Smooth muscle cell (in vitro differentiated cells): ENCODE measurements around the gene PAQR7. TPM values are rescaled to one million over a fixed set of nuclear protein-coding genes. Genes with fewer than 3 reads are reported as not detected.

Source experiments
- DNase-seq: peaks from one replicate; lab custom pipeline; 2025; ENCODE audit not compliant: unreplicated experiment; lab: John Stamatoyannopoulos, UW
- H2AFZ ChIP-seq: fragments of 200-600 bp; sonication (generic); 2 replicates; pipeline ENCODE4 v1.6.0; 2016; ENCODE audit warnings: antibody characterized with exemption, low read depth, mild to moderate bottlenecking
- H3F3A ChIP-seq: fragments of 200-600 bp; sonication (generic); 2 replicates; pipeline ENCODE4 v1.6.0; 2017; ENCODE audit warnings: antibody characterized with exemption, low read depth
- H3K27ac ChIP-seq: fragments of 200-600 bp; sonication (generic); 2 replicates; pipeline ENCODE4 v1.5.1; 2016; ENCODE audit warnings: low read depth, mild to moderate bottlenecking
- H3K27me3 ChIP-seq: fragments of 200-600 bp; sonication (generic); 2 replicates; pipeline ENCODE4 v1.6.1; 2016; ENCODE audit warnings: low read depth, mild to moderate bottlenecking
- H3K36me3 ChIP-seq: fragments of 200-600 bp; sonication (generic); 2 replicates; pipeline ENCODE4 v1.5.1; 2016; ENCODE audit warnings: low read depth
- H3K4me1 ChIP-seq: fragments of 200-600 bp; sonication (generic); 2 replicates; pipeline ENCODE4 v1.5.1; 2016; ENCODE audit warnings: low read depth
- H3K4me2 ChIP-seq: fragments of 200-600 bp; sonication (generic); 2 replicates; pipeline ENCODE4 v1.6.0; 2016; ENCODE audit warnings: mild to moderate bottlenecking
- H3K4me3 ChIP-seq: fragments of 200-600 bp; sonication (generic); 2 replicates; pipeline ENCODE4 v1.5.1; 2016; ENCODE audit warnings: mild to moderate bottlenecking
- H3K79me2 ChIP-seq: fragments of 200-600 bp; sonication (generic); 2 replicates; pipeline ENCODE4 v1.6.0; 2016; ENCODE audit warnings: low read depth, mild to moderate bottlenecking
- H3K9ac ChIP-seq: fragments of 200-600 bp; sonication (generic); 2 replicates; pipeline ENCODE4 v1.6.0; 2016; ENCODE audit warnings: low read depth
- H3K9me3 ChIP-seq: fragments of 200-600 bp; sonication (generic); replicated peaks from 2 replicates; pipeline ENCODE4 v1.5.1; 2016; ENCODE audit warnings: low read depth
- H4K20me1 ChIP-seq: fragments of 200-600 bp; sonication (generic); 2 replicates; pipeline ENCODE4 v1.6.0; 2016; ENCODE audit warnings: low read depth
- WGBS: methylation state at CpG from one replicate; pipeline ENCODE4 v1.1.7; 2016; ENCODE audit warnings: low lambda C conversion rate; 5-methylcytosine and 5-hydroxymethylcytosine counted together
- polyA plus RNA-seq: library from polyadenylated mRNA; unstranded; fragments of >200 nt; fragmentation: Nextera tagmentation; extraction: Ambion mirVana; gene quantifications from 2 replicates; pipeline ENCODE4 v1.2.1, GENCODE V29; 2016
- total RNA-seq: library from RNA; depleted of rRNA; stranded (reverse); fragments of >200 nt; gene quantifications from 2 replicates; pipeline ENCODE4 v1.2.3, GENCODE V29; 2014
- TF ChIP-seq, protein P1 (sequence below): fragments of 200-600 bp; sonication (generic); IDR thresholded peaks from 2 replicates; pipeline ENCODE4 v1.5.1; 2017; ENCODE audit warnings: borderline replicate concordance, mild to moderate bottlenecking, antibody characterized with exemption; ENCODE audit not compliant: insufficient read depth, poor library complexity, severe bottlenecking

Gene PAQR7
- total and polyA plus RNA-seq, 2 experiments from 2014 or later: 2.9 to 10.0 TPM

DNA sequence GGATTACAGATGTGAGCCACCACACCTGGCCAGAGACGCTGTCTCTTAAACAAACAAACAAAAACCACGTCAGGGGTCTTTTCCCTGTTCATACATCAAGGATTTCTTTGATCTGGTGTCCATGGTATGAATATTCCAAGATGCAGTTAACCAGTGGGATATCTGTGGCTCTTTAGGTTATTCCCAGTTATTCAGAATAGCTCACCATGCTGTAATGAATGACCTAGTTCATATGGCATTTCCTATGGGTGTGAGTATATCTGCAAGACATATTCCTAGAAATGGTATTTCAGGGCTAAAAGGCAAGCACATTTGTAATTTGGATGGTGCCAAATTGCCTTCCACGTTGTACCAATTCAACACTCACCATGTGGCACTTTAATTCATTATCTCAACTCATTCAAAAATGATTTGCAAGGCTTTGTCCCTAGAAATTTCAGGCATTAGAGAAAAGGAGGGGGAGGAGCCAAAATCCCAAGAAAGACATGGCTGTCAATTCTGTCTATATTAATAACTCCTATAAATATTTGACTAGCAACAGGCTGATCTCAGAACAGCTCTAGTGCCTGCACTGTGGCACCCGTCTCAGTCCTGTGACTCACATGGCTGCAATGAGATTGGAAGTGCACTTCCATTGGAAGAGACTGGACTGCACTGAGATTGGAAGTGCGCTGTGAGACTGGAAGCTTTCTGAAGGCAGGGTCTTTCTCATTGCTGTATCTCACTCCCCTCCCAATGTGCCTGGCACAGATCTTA is 36.7 kb upstream of the PAQR7 start:
- Histone ChIP-seq H3K79me2 (no peaks in the 10 kb centered on the region), H3K36me3 (no peaks in the 10 kb centered on the region), H3K9ac (no peak overlapping the region), H3K9me3 (no peaks in the 10 kb centered on the region), H3K4me3 (no peak overlapping the region), H3K4me1 (no peaks in the 10 kb centered on the region), H3K4me2 (peak overlapping the region; percentile 20), H3K27ac (peak overlapping the region; percentile 22), H3K27me3 (no peaks in the 10 kb centered on the region), H4K20me1 (no peaks in the 10 kb centered on the region), H2AFZ (no peak overlapping the region), H3F3A (peaks cover 4% of the 10 kb centered on the region)
- TF ChIP-seq, protein P1, sequence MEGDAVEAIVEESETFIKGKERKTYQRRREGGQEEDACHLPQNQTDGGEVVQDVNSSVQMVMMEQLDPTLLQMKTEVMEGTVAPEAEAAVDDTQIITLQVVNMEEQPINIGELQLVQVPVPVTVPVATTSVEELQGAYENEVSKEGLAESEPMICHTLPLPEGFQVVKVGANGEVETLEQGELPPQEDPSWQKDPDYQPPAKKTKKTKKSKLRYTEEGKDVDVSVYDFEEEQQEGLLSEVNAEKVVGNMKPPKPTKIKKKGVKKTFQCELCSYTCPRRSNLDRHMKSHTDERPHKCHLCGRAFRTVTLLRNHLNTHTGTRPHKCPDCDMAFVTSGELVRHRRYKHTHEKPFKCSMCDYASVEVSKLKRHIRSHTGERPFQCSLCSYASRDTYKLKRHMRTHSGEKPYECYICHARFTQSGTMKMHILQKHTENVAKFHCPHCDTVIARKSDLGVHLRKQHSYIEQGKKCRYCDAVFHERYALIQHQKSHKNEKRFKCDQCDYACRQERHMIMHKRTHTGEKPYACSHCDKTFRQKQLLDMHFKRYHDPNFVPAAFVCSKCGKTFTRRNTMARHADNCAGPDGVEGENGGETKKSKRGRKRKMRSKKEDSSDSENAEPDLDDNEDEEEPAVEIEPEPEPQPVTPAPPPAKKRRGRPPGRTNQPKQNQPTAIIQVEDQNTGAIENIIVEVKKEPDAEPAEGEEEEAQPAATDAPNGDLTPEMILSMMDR: no peak
- 60% methylated on average over 5 of the region's 5 CpGs for WGBS
- no peak for DNase-seq

DNA sequence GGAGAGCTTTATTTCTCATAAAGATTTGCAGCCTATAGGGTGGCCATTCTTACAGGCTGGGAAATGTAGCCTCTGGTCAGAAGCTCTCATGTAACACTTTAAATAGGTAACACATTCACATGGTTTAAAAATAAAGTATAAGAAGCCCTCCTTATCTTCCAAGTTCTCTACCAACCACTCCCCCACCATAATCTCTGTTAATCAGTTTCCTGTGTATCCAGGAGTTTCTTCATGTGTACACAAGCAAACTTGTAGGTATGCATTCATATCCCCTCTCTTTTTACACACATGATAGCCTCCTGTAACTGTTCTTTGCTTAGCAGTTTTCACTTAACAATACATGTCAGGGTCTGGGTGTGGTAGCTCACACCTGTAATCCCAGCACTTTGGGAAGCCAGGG is 35.7 kb upstream of the PAQR7 start:
- no peaks in the 10 kb centered on the region for H3K27me3 ChIP-seq
- H3K4me2 ChIP-seq: no peak overlapping the region
- no peaks in the 10 kb centered on the region for H3K79me2 ChIP-seq
- H2AFZ ChIP-seq: no peak overlapping the region
- H3K36me3 ChIP-seq: no peaks in the 10 kb centered on the region
- H3K4me1 ChIP-seq: no peaks in the 10 kb centered on the region
- DNase-seq: no peak
- no peak overlapping the region for H3K4me3 ChIP-seq
- H4K20me1 ChIP-seq: no peaks in the 10 kb centered on the region
- TF ChIP-seq, protein P1: no peak
- peaks cover 10% of the 10 kb centered on the region for H3F3A ChIP-seq
- no peak overlapping the region for H3K27ac ChIP-seq
- H3K9ac ChIP-seq: no peak overlapping the region
- H3K9me3 ChIP-seq: no peaks in the 10 kb centered on the region

- H2AFZ ChIP-seq: no peak overlapping the region
- WGBS: 83% methylated on average over 10 of the region's 10 CpGs
Observed at GRCh38 chr1:25909040-25909439, 33.5 kb upstream of the PAQR7 start.

More at GRCh38 chr1:25909040-25909439, 33.5 kb upstream of the PAQR7 start:
- H3K9ac ChIP-seq: no peak overlapping the region
- H3K4me2 ChIP-seq: no peak overlapping the region
- peaks cover 10% of the 10 kb centered on the region for H3F3A ChIP-seq
- H3K79me2 ChIP-seq: peaks cover 12% of the 10 kb centered on the region
- TF ChIP-seq, protein P1: no peak
- no peaks in the 10 kb centered on the region for H3K9me3 ChIP-seq
- DNase-seq: no peak
- peaks cover 8% of the 10 kb centered on the region for H3K4me1 ChIP-seq
- H3K27ac ChIP-seq: no peak overlapping the region
- H3K4me3 ChIP-seq: no peak overlapping the region
- no peaks in the 10 kb centered on the region for H3K36me3 ChIP-seq
- no peaks in the 10 kb centered on the region for H3K27me3 ChIP-seq
- peaks cover 11% of the 10 kb centered on the region for H4K20me1 ChIP-seq
